Measurements from ENCODE around the gene PUDP. TPM values are rescaled to one million over a fixed set of nuclear protein-coding genes. Genes with fewer than 3 reads are reported as not detected.

The PUDP gene
- total RNA-seq, 6 experiments from 2014 or later = 8.8 to 18.4 (median 11.8) TPM

- Histone ChIP-seq H3K27ac (peak overlapping the region; percentile 44 to 75 (median 63)), H3K4me3 (no peak overlapping the region), H3K4me1 (peaks cover 0 to 18% (median 10%) of the 10 kb centered on the region in 4 donors), H3K36me3 (peaks cover 0 to 8% (median 0%) of the 10 kb centered on the region in 4 donors), H3K27me3 (no peaks in the 10 kb centered on the region), H3K9me3 (no peaks in the 10 kb centered on the region)
- ATAC-seq (peak; percentile 87 to 95 (median 90)), DNase-seq (no peak)
- intact Hi-C loops (cut with DNase I) = no loop called here
- no peak for TF ChIP-seq CTCF (IDR thresholded peaks at IDR 0.05)
- TF ChIP-seq POLR2A (IDR thresholded peaks at IDR 0.05) = no peak
- WGBS (ENCODE audit: insufficient coverage, low coverage, low lambda C conversion rate, missing lambda C conversion rate) = 42% methylated on average over 14 of the region's 14 CpGs
Measured at GRCh38 chrX:7054219-7055216, 93.4 kb downstream of the PUDP start.

- DNase-seq (no peak), ATAC-seq (no peak)
- Histone ChIP-seq H3K27me3 (no peaks in the 10 kb centered on the region), H3K36me3 (peaks cover 0 to 8% (median 0%) of the 10 kb centered on the region in 4 donors), H3K4me1 (peaks cover 0 to 18% (median 10%) of the 10 kb centered on the region in 4 donors), H3K27ac (no peak overlapping the region), H3K4me3 (no peak overlapping the region), H3K9me3 (no peaks in the 10 kb centered on the region)
- TF ChIP-seq POLR2A (IDR thresholded peaks at IDR 0.05) (no peak), CTCF (IDR thresholded peaks at IDR 0.05) (no peak)
- WGBS (ENCODE audit: insufficient coverage, low coverage, low lambda C conversion rate, missing lambda C conversion rate) = 83% methylated on average over 3 of the region's 6 CpGs
- intact Hi-C loops (cut with DNase I) = no loop called here
Measured at GRCh38 chrX:7052541-7052940, 95.4 kb downstream of the PUDP start.

GRCh38 chrX:7050271-7050670 is 97.7 kb downstream of the PUDP start:
- Histone ChIP-seq H3K27ac (no peak overlapping the region), H3K4me3 (no peak overlapping the region), H3K9me3 (no peaks in the 10 kb centered on the region), H3K4me1 (peaks cover 0 to 24% (median 11%) of the 10 kb centered on the region in 4 donors), H3K27me3 (no peaks in the 10 kb centered on the region), H3K36me3 (peaks cover 0 to 6% (median 0%) of the 10 kb centered on the region in 4 donors)
- intact Hi-C loops (cut with DNase I) = no loop called here
- 91% methylated on average over 7 of the region's 11 CpGs for WGBS (ENCODE audit: insufficient coverage, low coverage, low lambda C conversion rate, missing lambda C conversion rate)
- DNase-seq (no peak), ATAC-seq (no peak)
- no peak for TF ChIP-seq POLR2A (IDR thresholded peaks at IDR 0.05)
- TF ChIP-seq CTCF (IDR thresholded peaks at IDR 0.05) = no peak

GRCh38 chrX:7047951-7048350 is 100.0 kb downstream of the PUDP start:
- no peak for TF ChIP-seq POLR2A (IDR thresholded peaks at IDR 0.05)
- TF ChIP-seq CTCF (IDR thresholded peaks at IDR 0.05) = peak in 1 of 4 donors; percentile 8
- Histone ChIP-seq H3K4me1 (peaks cover 0 to 13% (median 3%) of the 10 kb centered on the region in 4 donors), H3K27ac (no peak overlapping the region), H3K9me3 (no peaks in the 10 kb centered on the region), H3K36me3 (peaks cover 0 to 6% (median 0%) of the 10 kb centered on the region in 4 donors), H3K27me3 (no peaks in the 10 kb centered on the region), H3K4me3 (no peak overlapping the region)
- 95% methylated on average over 4 of the region's 4 CpGs for WGBS (ENCODE audit: insufficient coverage, low coverage, low lambda C conversion rate, missing lambda C conversion rate)
- ATAC-seq = no peak
- DNase-seq = no peak
- intact Hi-C loops (cut with DNase I) = no loop called here
